Esophagus muscularis mucosa (tissue), 4 donors: ENCODE data around the gene ECHDC1.

Experiments used
- CTCF ChIP-seq, 3 experiments: fragments of 200-600 bp in 2 of 3; fragments of 450-650 bp in 1 of 3; sonication (generic) in 2 of 3; IDR thresholded peaks; one replicate each; pipeline ENCODE4 v1.5.1; 2017 to 2019; ENCODE audit warnings: antibody characterized with exemption in 3 of 3, mild to moderate bottlenecking in 2 of 3, moderate library complexity in 1 of 3
- EP300 ChIP-seq: sonication (generic); formaldehyde crosslinking; IDR thresholded peaks from one replicate; pipeline ENCODE4 v1.6.1; 2017; ENCODE audit warnings: antibody characterized with exemption
- POLR2A ChIP-seq: fragments of 450-650 bp; IDR thresholded peaks from one replicate; pipeline ENCODE4 v1.6.1; 2017; ENCODE audit warnings: antibody characterized with exemption, moderate library complexity, mild to moderate bottlenecking, low read depth
- POLR2AphosphoS5 ChIP-seq, 2 donors: sonication (generic); formaldehyde crosslinking; IDR thresholded peaks; one replicate each; pipeline ENCODE4 v1.6.1; 2017; ENCODE audit warnings: antibody characterized with exemption in 2 of 2

DNA sequence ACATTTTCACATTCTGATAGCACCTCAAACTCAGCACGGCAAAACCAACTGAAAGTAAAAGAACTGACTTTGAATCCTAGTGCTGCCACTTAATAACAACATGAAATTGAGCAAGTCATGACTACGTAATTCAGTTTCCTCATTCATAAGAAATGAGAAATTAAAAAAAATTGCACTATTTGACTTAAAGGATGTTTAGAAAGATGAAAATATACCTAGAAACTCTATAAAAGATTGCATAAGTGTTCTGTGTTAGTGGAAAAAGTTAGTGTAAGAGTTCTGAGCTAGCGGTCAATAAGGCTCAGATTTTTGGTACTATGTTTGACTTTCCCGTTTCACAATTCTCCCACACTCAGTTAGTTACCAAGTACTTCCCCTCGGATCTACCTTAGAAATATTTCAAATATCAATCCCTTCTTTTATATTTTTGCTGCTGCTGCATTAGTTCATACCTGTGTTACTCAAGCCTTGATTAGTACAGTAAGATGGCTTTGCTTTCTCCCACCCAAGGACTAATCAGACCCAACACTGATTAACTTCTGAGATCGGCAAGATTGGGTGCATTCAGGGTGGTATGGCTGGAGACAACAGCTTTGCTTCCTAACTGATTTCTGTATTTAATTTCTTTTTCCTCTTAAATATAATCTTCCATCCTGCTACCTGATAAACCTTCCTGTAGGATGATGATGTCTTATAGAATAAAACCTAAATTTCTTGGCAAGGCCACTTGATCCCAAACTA lies 25.9 kb downstream of the ECHDC1 start:
- TF ChIP-seq CTCF (IDR thresholded peaks at IDR 0.05), result no peak
- TF ChIP-seq POLR2A, result no peak
- no peak for TF ChIP-seq POLR2AphosphoS5 (IDR thresholded peaks at IDR 0.05)
- TF ChIP-seq EP300, result no peak
